Forelimb muscle (tissue), 1 donor: ENCODE data around the gene OLIG1. TPM values are rescaled to one million over a fixed set of nuclear protein-coding genes. Genes with fewer than 3 reads are reported as not detected.

Experiments used
- DNase-seq: peaks from one replicate; pipeline ENCODE4 v3.0.0-alpha.2; 2013; ENCODE audit warnings: low read depth
- polyA plus RNA-seq: library from polyadenylated mRNA; unstranded; fragments of 120-200 nt; gene quantifications from one replicate; pipeline ENCODE4 v1.2.1, GENCODE V29; 2013; ENCODE audit not compliant: insufficient read length

The OLIG1 gene
- polyA plus RNA-seq, 1 donor = 0.38 TPM

GRCh38 chr21:33063375-33063883, 6.5 kb upstream of the OLIG1 start:
- DNase-seq = no peak

- DNase-seq = no peak
Measured at GRCh38 chr21:33063907-33064622, 5.9 kb upstream of the OLIG1 start.

- DNase-seq = no peak
Measured at GRCh38 chr21:33064623-33065390, 5.1 kb upstream of the OLIG1 start.

GRCh38 chr21:33067043-33067442, 2.9 kb upstream of the OLIG1 start:
- no peak for DNase-seq

- no peak for DNase-seq
Measured at GRCh38 chr21:33067457-33067856, 2.5 kb upstream of the OLIG1 start.

- no peak for DNase-seq
Measured at GRCh38 chr21:33069243-33069642, 698 bp upstream of the OLIG1 start.

GRCh38 chr21:33069645-33069993, 322 bp upstream of the OLIG1 start:
- no peak for DNase-seq

- no peak for DNase-seq
Measured at GRCh38 chr21:33070744-33070997, 730 bp downstream of the OLIG1 start.

- no peak for DNase-seq
Measured at GRCh38 chr21:33070998-33071769, 1.2 kb downstream of the OLIG1 start.

GRCh38 chr21:33071770-33072306, 1.9 kb downstream of the OLIG1 start:
- no peak for DNase-seq

GRCh38 chr21:33073636-33074035, 3.7 kb downstream of the OLIG1 start:
- no peak for DNase-seq

- DNase-seq = no peak
Measured at GRCh38 chr21:33075128-33075527, 5.2 kb downstream of the OLIG1 start.

GRCh38 chr21:33075596-33076195, 5.8 kb downstream of the OLIG1 start:
- DNase-seq = no peak

GRCh38 chr21:33076600-33077329, 6.8 kb downstream of the OLIG1 start:
- no peak for DNase-seq

GRCh38 chr21:33078907-33079582, 9.1 kb downstream of the OLIG1 start:
- no peak for DNase-seq

- no peak for DNase-seq
Measured at GRCh38 chr21:33080376-33080775, 10.4 kb downstream of the OLIG1 start.

GRCh38 chr21:33080776-33081175, 10.8 kb downstream of the OLIG1 start:
- no peak for DNase-seq

GRCh38 chr21:33088384-33088783, 18.4 kb downstream of the OLIG1 start:
- DNase-seq = no peak

GRCh38 chr21:33089395-33090119, 19.6 kb downstream of the OLIG1 start:
- DNase-seq = no peak

GRCh38 chr21:33096426-33096825, 26.5 kb downstream of the OLIG1 start:
- DNase-seq = no peak
